H1 (cell line): ENCODE data around the gene ALG14. TPM values are rescaled to one million over a fixed set of nuclear protein-coding genes. Genes with fewer than 3 reads are reported as not detected.

Experiments used
- CTCF ChIA-PET: fragments of 300-600 bp; sonication (Branson Sonifier 250); formaldehyde crosslinking; loops from one replicate; lab custom pipeline; 2021; ENCODE audit not compliant: partially characterized antibody; lab: Charles Lee
- POLR2A ChIA-PET: fragments of 300-600 bp; sonication (Branson Sonifier 250); formaldehyde crosslinking; loops from one replicate; lab custom pipeline; 2021; ENCODE audit warnings: inconsistent platforms; ENCODE audit not compliant: partially characterized antibody; lab: Charles Lee
- DNase-seq, 2 experiments: peaks; one replicate each; pipeline versions ENCODE4 v3.0.0 to v3.0.0-alpha.2; 2010 to 2022; ENCODE audit warnings: low spot score in 2 of 2, low read depth in 1 of 2, mixed read lengths in 1 of 2
- FAIRE-seq: peaks from 2 replicates; lab custom pipeline; 2011; peaks lifted over from hg19 to GRCh38; lab: Jason Lieb, UNC
- H2AFZ ChIP-seq: 2 replicates; pipeline ENCODE4 v1.8.1; 2012; ENCODE audit warnings: low read length, inconsistent platforms
- H2AK5ac ChIP-seq: 2 replicates; pipeline ENCODE4 v1.6.1; 2013; ENCODE audit warnings: low read depth, low read length
- H2BK120ac ChIP-seq: replicated peaks from 2 replicates; pipeline ENCODE3; 2013; ENCODE audit warnings: low read depth, low read length, inconsistent platforms
- H2BK12ac ChIP-seq: 2 replicates; pipeline ENCODE4 v1.6.1; 2013; ENCODE audit warnings: low read depth, low read length
- H2BK15ac ChIP-seq: 2 replicates; pipeline ENCODE4 v1.6.1; 2013; ENCODE audit warnings: low read length
- H2BK20ac ChIP-seq: 2 replicates; pipeline ENCODE4 v1.6.1; 2013; ENCODE audit warnings: low read length
- H2BK5ac ChIP-seq: 2 replicates; pipeline ENCODE4 v1.6.1; 2013; ENCODE audit warnings: low read depth, low read length
- H3K14ac ChIP-seq: 2 replicates; pipeline ENCODE4 v1.6.1; 2013; ENCODE audit warnings: inconsistent platforms; ENCODE audit not compliant: insufficient read length
- H3K18ac ChIP-seq: 2 replicates; pipeline ENCODE4 v1.6.1; 2013; ENCODE audit warnings: low read length; ENCODE audit errors: extremely low read depth
- H3K23ac ChIP-seq: 2 replicates; pipeline ENCODE4 v1.6.1; 2013; ENCODE audit warnings: inconsistent platforms; ENCODE audit not compliant: insufficient read length
- H3K23me2 ChIP-seq: 2 replicates; pipeline ENCODE4 v1.6.1; 2013; ENCODE audit warnings: low read depth, low read length
- H3K27ac ChIP-seq: 2 replicates; pipeline ENCODE4 v1.6.1; 2011; ENCODE audit warnings: low read depth, low read length, inconsistent platforms
- H3K27me3 ChIP-seq, 4 experiments: replicated peaks in 1 of 4; 1 replicate in 1 of 4; 2 replicates in 3 of 4; pipeline versions ENCODE4 v1.6.1 to v1.8.1; 2011 to 2013; ENCODE audit warnings: low read length in 3 of 4, mild to moderate bottlenecking in 3 of 4, inconsistent platforms in 2 of 4, mixed read lengths in 2 of 4, moderate library complexity in 1 of 4; ENCODE audit not compliant: control insufficient read depth in 3 of 4, insufficient read depth in 3 of 4; ENCODE audit errors: extremely low read depth in 1 of 4
- H3K36me3 ChIP-seq, 4 experiments: 2 replicates each; pipeline versions ENCODE4 v1.6.1 to v1.8.1; 2011 to 2013; ENCODE audit warnings: mild to moderate bottlenecking in 4 of 4, low read length in 3 of 4, moderate library complexity in 2 of 4, control low read depth in 1 of 4, inconsistent platforms in 1 of 4; ENCODE audit not compliant: insufficient read depth in 4 of 4, control insufficient read depth in 2 of 4
- H3K4ac ChIP-seq: replicated peaks from 2 replicates; pipeline ENCODE3; 2013; ENCODE audit warnings: low read length, low read depth, mixed read lengths, inconsistent platforms; ENCODE audit not compliant: insufficient read length
- H3K4me1 ChIP-seq, 4 experiments: replicated peaks in 1 of 4; 1 replicate in 1 of 4; 2 replicates in 3 of 4; pipeline versions ENCODE4 v1.6.1 to v1.8.1; 2011 to 2013; ENCODE audit warnings: low read length in 3 of 4, inconsistent platforms in 2 of 4, mixed read lengths in 1 of 4; ENCODE audit not compliant: insufficient read depth in 4 of 4, control insufficient read depth in 3 of 4
- H3K4me2 ChIP-seq, 2 experiments: 2 replicates each; pipeline versions ENCODE4 v1.6.1 to v1.8.1; 2011 to 2013; ENCODE audit warnings: low read depth in 2 of 2, low read length in 2 of 2, control low read depth in 1 of 2, inconsistent platforms in 1 of 2, mild to moderate bottlenecking in 1 of 2; ENCODE audit not compliant: insufficient read depth in 1 of 2
- H3K4me3 ChIP-seq, 4 experiments: fragments of 200-600, 300-600 bp in 1 of 4; sonication (generic), shearing (Covaris generic), sonication (Bioruptor Twin) in 1 of 4; 2 replicates each; pipeline versions ENCODE4 v1.5.1 to v1.8.1; 2011 to 2016; ENCODE audit warnings: low read length in 4 of 4, low read depth in 3 of 4, control low read depth in 2 of 4, inconsistent platforms in 2 of 4, mild to moderate bottlenecking in 2 of 4, mixed read lengths in 1 of 4, moderate library complexity in 1 of 4; ENCODE audit not compliant: insufficient read depth in 2 of 4; ENCODE audit errors: extremely low read depth in 1 of 4
- H3K56ac ChIP-seq: replicated peaks from 2 replicates; pipeline ENCODE3; 2013; ENCODE audit warnings: low read depth, mild to moderate bottlenecking, mixed read lengths, low read length, inconsistent platforms; ENCODE audit not compliant: insufficient read length
- H3K79me1 ChIP-seq: 2 replicates; pipeline ENCODE4 v1.6.1; 2013; ENCODE audit warnings: low read depth, low read length, control low read depth
- H3K79me2 ChIP-seq, 2 experiments: 2 replicates each; pipeline versions ENCODE4 v1.6.1 to v1.8.1; 2012 to 2013; ENCODE audit warnings: low read length in 2 of 2, mild to moderate bottlenecking in 2 of 2, inconsistent platforms in 1 of 2; ENCODE audit not compliant: insufficient read depth in 2 of 2, control insufficient read depth in 1 of 2
- H3K9ac ChIP-seq, 4 experiments: replicated peaks in 1 of 4; 1 replicate in 1 of 4; 2 replicates in 3 of 4; pipeline versions ENCODE4 v1.6.1 to v1.8.1; 2011 to 2013; ENCODE audit warnings: low read depth in 3 of 4, low read length in 3 of 4, control low read depth in 2 of 4, mild to moderate bottlenecking in 2 of 4, moderate library complexity in 2 of 4, inconsistent platforms in 1 of 4; ENCODE audit errors: extremely low read depth in 1 of 4
- H3K9me3 ChIP-seq, 2 experiments: 2 replicates each; pipeline versions ENCODE4 v1.6.1 to v1.8.1; 2012 to 2013; ENCODE audit warnings: mild to moderate bottlenecking in 2 of 2, moderate library complexity in 2 of 2, control low read depth in 1 of 2, inconsistent platforms in 1 of 2, low read depth in 1 of 2, low read length in 1 of 2, mixed read lengths in 1 of 2; ENCODE audit not compliant: insufficient read depth in 2 of 2
- H4K20me1 ChIP-seq, 2 experiments: replicated peaks in 1 of 2; 2 replicates each; pipeline versions ENCODE3 to v1.8.1; 2011 to 2013; ENCODE audit warnings: inconsistent platforms in 2 of 2, low read length in 2 of 2, mild to moderate bottlenecking in 1 of 2; ENCODE audit not compliant: insufficient read depth in 2 of 2, control insufficient read depth in 1 of 2
- H4K5ac ChIP-seq: 2 replicates; pipeline ENCODE4 v1.6.1; 2013; ENCODE audit warnings: low read length, low read depth, mixed read lengths, inconsistent platforms; ENCODE audit not compliant: insufficient read length
- H4K8ac ChIP-seq: 2 replicates; pipeline ENCODE4 v1.8.0; 2013; ENCODE audit warnings: mild to moderate bottlenecking, moderate library complexity, low read length, inconsistent platforms; ENCODE audit not compliant: insufficient read depth; ENCODE audit errors: extremely low read depth
- H4K91ac ChIP-seq: replicated peaks from 2 replicates; pipeline ENCODE3; 2013; ENCODE audit warnings: low read length, mixed read lengths, inconsistent platforms; ENCODE audit not compliant: insufficient read length
- ATF3 ChIP-seq: IDR thresholded peaks from 2 replicates; pipeline ENCODE4 v1.6.1; 2011; ENCODE audit warnings: low read depth, mild to moderate bottlenecking, low read length; ENCODE audit not compliant: insufficient read depth
- E2F6 ChIP-seq: IDR thresholded peaks from 2 replicates; pipeline ENCODE4 v1.6.1; 2012; ENCODE audit warnings: inconsistent platforms
- JUND ChIP-seq: IDR thresholded peaks from 2 replicates; pipeline ENCODE4 v1.6.1; 2011; ENCODE audit warnings: mild to moderate bottlenecking, improper control_type of control experiment, low read length
- KDM1A ChIP-seq: fragments of 200-600, 300-600 bp; sonication (generic); IDR thresholded peaks from 2 replicates; pipeline ENCODE4 v1.7.1; 2016; ENCODE audit warnings: mild to moderate bottlenecking, low read length, borderline replicate concordance
- NRF1 ChIP-seq: IDR thresholded peaks from 2 replicates; pipeline ENCODE4 v1.6.1; 2011; ENCODE audit warnings: mild to moderate bottlenecking, low read depth, low read length, improper control_type of control experiment
- RBBP5 ChIP-seq: IDR thresholded peaks from 2 replicates; pipeline ENCODE4 v1.7.1; 2012; ENCODE audit warnings: low read depth, mild to moderate bottlenecking, inconsistent platforms, low read length, moderate library complexity, borderline replicate concordance
- SP4 ChIP-seq: IDR thresholded peaks from 2 replicates; pipeline ENCODE4 v1.6.1; 2012; ENCODE audit warnings: low read length, inconsistent platforms
- TCF12 ChIP-seq: IDR thresholded peaks from 2 replicates; pipeline ENCODE4 v1.6.1; 2011; ENCODE audit warnings: low read depth, mild to moderate bottlenecking, low read length
- polyA plus RNA-seq, 7 experiments: library from polyadenylated mRNA; depleted of rRNA in 3 of 7; stranded (reverse) in 5 of 7; unstranded in 2 of 7; fragments of >200 nt in 5 of 7; fragments of 200-250 nt in 2 of 7; gene quantifications; 1 replicate in 5 of 7; 2 replicates in 1 of 7; 4 replicates in 1 of 7; pipeline versions ENCODE4 v1.2.1 to v1.2.3, GENCODE V29; 2011 to 2013; ENCODE audit warnings: missing spikeins in 2 of 7, mixed read lengths in 2 of 7
- total RNA-seq: library from RNA; stranded (reverse); fragmentation: NEBNext Ultra II Directional; extraction: Animal tissue kit (Norgen Biotek cat#: 25700); gene quantifications from 2 replicates; pipeline ENCODE4 v1.2.1, GENCODE V29; 2021

The ALG14 gene
- total and polyA plus RNA-seq, 2 of the 8 experiments (the other 6 are each of a cell fraction or from before 2014, with no cell fraction given) = 0.95 to 1.3 TPM

GRCh38 chr1:95119273-95119672, 46.5 kb upstream of the ALG14 start:
- Histone ChIP-seq H3K27me3 (peaks cover 0 to 4% (median 2%) of the 10 kb centered on the region in 4 experiments; a peak in 3 of 7 replicates), H2BK12ac (no peak overlapping the region), H3K18ac (no peak overlapping the region), H3K36me3 (no peaks in the 10 kb centered on the region), H3K27ac (no peak overlapping the region), H3K4me1 (no peaks in the 10 kb centered on the region; a peak in 1 of 7 replicates), H3K14ac (no peak overlapping the region), H3K79me2 (no peaks in the 10 kb centered on the region), H3K4ac (no peak overlapping the region), H2BK120ac (no peak overlapping the region), H4K91ac (no peak overlapping the region), H4K5ac (no peak overlapping the region), H4K20me1 (peaks cover 0 to 2% of the 10 kb centered on the region in 2 experiments), H3K56ac (no peak overlapping the region), H2AK5ac (no peak overlapping the region), H2BK15ac (no peak overlapping the region), H3K9me3 (no peaks in the 10 kb centered on the region), H3K9ac (no peak overlapping the region), H3K23me2 (peaks cover 4% of the 10 kb centered on the region; the same call in 1 of the 2 replicates), H2BK5ac (no peak overlapping the region), H3K23ac (no peak overlapping the region), H3K4me2 (no peak overlapping the region), H2AFZ (no peak overlapping the region), H3K79me1 (no peaks in the 10 kb centered on the region), H4K8ac (no peak overlapping the region), H3K4me3 (no peak overlapping the region), H2BK20ac (no peak overlapping the region)
- TF ChIP-seq RBBP5 (no peak), SP4 (no peak), NRF1 (no peak), E2F6 (no peak), KDM1A (no peak), ATF3 (no peak), TCF12 (no peak), JUND (no peak)
- FAIRE-seq (no peak), DNase-seq (no peak)
- ChIA-PET POLR2A (no interaction called here), CTCF (interaction anchor here (0.5 to 5.5 kb wide), 6 partner anchors 13 to 82 kb away, joined by 3 to 46 read pairs (median 5); no protein-coding TSS in a partner anchor)
